Measurements from ENCODE around the gene CFAP43. TPM values are rescaled to one million over a fixed set of nuclear protein-coding genes. Genes with fewer than 3 reads are reported as not detected.

Gene CFAP43
- total and polyA plus RNA-seq, 9 of the 15 experiments (the other 6 are each of a cell fraction or from before 2014, with no cell fraction given) = 0.07 to 0.86 (median 0.11) TPM; not detected in 1

- TF ChIP-seq HDAC3 (IDR thresholded peaks at IDR 0.05; ENCODE audit: borderline replicate concordance, partially characterized antibody) = peak; percentile 28
- no peak for TF ChIP-seq PREB (CRISPR knock-in tag; IDR thresholded peaks at IDR 0.05)
- no peak for TF ChIP-seq SIN3A (IDR thresholded peaks at IDR 0.05; ENCODE audit: borderline replicate concordance in 2 of 2, control insufficient read depth in 1 of 2, low read depth in 2 of 2, low read length in 2 of 2)
- no peak for TF ChIP-seq ZNF707 (CRISPR knock-in tag; conservative IDR thresholded peaks at IDR 0.05)
- no peak for TF ChIP-seq CHAMP1 (IDR thresholded peaks at IDR 0.05)
- peak; percentile 29; the same call in 1 of the 2 replicates for TF ChIP-seq MTA3 (IDR thresholded peaks at IDR 0.05; ENCODE audit: borderline replicate concordance)
- TF ChIP-seq MCM2 (IDR thresholded peaks at IDR 0.05; ENCODE audit: low read depth) = no peak
- 0 out of 2 replicates have a peak, but pooled peaks have one; percentile 29 for TF ChIP-seq HNRNPL (IDR thresholded peaks at IDR 0.05; ENCODE audit: low read depth, low read length)
- TF ChIP-seq EZH2 (IDR thresholded peaks at IDR 0.05; ENCODE audit: borderline replicate concordance, low read depth, low read length) = no peak
- no peak for TF ChIP-seq ZNF347 (CRISPR knock-in tag; IDR thresholded peaks at IDR 0.05; ENCODE audit: low read depth)
- TF ChIP-seq PTRF (tag; IDR thresholded peaks at IDR 0.05) = no peak
- TF ChIP-seq JUND (IDR thresholded peaks at IDR 0.05; ENCODE audit: borderline replicate concordance, low read depth, low read length) = peak; percentile 87
- peak; percentile 77; the same call in 1 of the 3 replicates for TF ChIP-seq JUND (tag; IDR thresholded peaks at IDR 0.05; ENCODE audit: borderline replicate concordance, low read depth, low read length)
- TF ChIP-seq CEBPB (tag; IDR thresholded peaks at IDR 0.05) = no peak; the same call in 1 of the 2 replicates
- TF ChIP-seq KLF1 (tag; IDR thresholded peaks at IDR 0.05) = no peak
- no peak for TF ChIP-seq SMC3 (conservative IDR thresholded peaks at IDR 0.05; ENCODE audit: insufficient read depth, low read depth, low read length)
- peak; percentile 68; the same call in 1 of the 2 replicates for TF ChIP-seq POLR2AphosphoS5 (IDR thresholded peaks at IDR 0.05; ENCODE audit: control insufficient read depth, insufficient read depth, low read depth, low read length)
- no peak for TF ChIP-seq ZNF398 (CRISPR knock-in tag; IDR thresholded peaks at IDR 0.05)
- TF ChIP-seq BCL6 (CRISPR knock-in tag; IDR thresholded peaks at IDR 0.05) = no peak
- no peak for TF ChIP-seq MCM7 (IDR thresholded peaks at IDR 0.05)
- TF ChIP-seq DDX20 (tag; IDR thresholded peaks at IDR 0.05; ENCODE audit: low read depth) = no peak
- TF ChIP-seq THRB (CRISPR knock-in tag; conservative IDR thresholded peaks at IDR 0.05) = no peak
- TF ChIP-seq ZNF224 (CRISPR knock-in tag; IDR thresholded peaks at IDR 0.05) = no peak
These were observed 20.9 kb upstream of the CFAP43 start (continued) for GRCh38 chr10:104253106-104253505.
